HepG2 (cell line): ENCODE data around the gene MXI1. TPM values are rescaled to one million over a fixed set of nuclear protein-coding genes. Genes with fewer than 3 reads are reported as not detected.

Source experiments
- GABPB1 ChIP-seq: IDR thresholded peaks from 2 replicates; pipeline ENCODE4 v1.6.1; 2016; ENCODE audit warnings: mild to moderate bottlenecking, missing genetic modification reagents, moderate library complexity, missing compliant biosample characterization
- ISL2 ChIP-seq: sonication (generic); formaldehyde crosslinking; IDR thresholded peaks from 2 replicates; pipeline ENCODE4 v1.5.0; 2020; ENCODE audit warnings: missing genetic modification reagents
- KIAA2018 ChIP-seq: sonication (generic); formaldehyde crosslinking; IDR thresholded peaks from 2 replicates; pipeline ENCODE4 v1.5.0; 2020; ENCODE audit warnings: mild to moderate bottlenecking, missing genetic modification reagents, borderline replicate concordance
- PHF20 ChIP-seq: sonication (generic); formaldehyde crosslinking; IDR thresholded peaks from 2 replicates; pipeline ENCODE4 v1.5.0; 2020; ENCODE audit warnings: mild to moderate bottlenecking, missing genetic modification reagents
- PHF8 ChIP-seq: sonication (generic); formaldehyde crosslinking; IDR thresholded peaks from 2 replicates; pipeline ENCODE4 v1.5.0; 2020; ENCODE audit warnings: missing genetic modification reagents
- RELA ChIP-seq: sonication (generic); formaldehyde crosslinking; IDR thresholded peaks from 2 replicates; pipeline ENCODE4 v1.4.0; 2020; ENCODE audit warnings: missing genetic modification reagents
- RFX3 ChIP-seq: IDR thresholded peaks from 2 replicates; pipeline ENCODE4 v1.6.1; 2016; ENCODE audit warnings: missing biosample characterization, missing genetic modification reagents
- SRY ChIP-seq: sonication (generic); formaldehyde crosslinking; IDR thresholded peaks from 2 replicates; pipeline ENCODE4 v1.8.0; 2022; ENCODE audit warnings: mild to moderate bottlenecking, missing genetic modification reagents
- THRA ChIP-seq: sonication (generic); formaldehyde crosslinking; IDR thresholded peaks from 2 replicates; pipeline ENCODE4 v1.4.0; 2020; ENCODE audit warnings: missing genetic modification reagents, borderline replicate concordance
- ZNF20 ChIP-seq: sonication (generic); formaldehyde crosslinking; IDR thresholded peaks from 2 replicates; pipeline ENCODE4 v1.4.0; 2020; ENCODE audit warnings: mild to moderate bottlenecking, moderate library complexity, missing genetic modification reagents
- ZNF547 ChIP-seq: sonication (generic); formaldehyde crosslinking; IDR thresholded peaks from 2 replicates; pipeline ENCODE4 v1.5.1; 2020; ENCODE audit warnings: mild to moderate bottlenecking, missing genetic modification reagents
- ZNF652 ChIP-seq: IDR thresholded peaks from 2 replicates; pipeline ENCODE4 v1.6.1; 2016; ENCODE audit warnings: low read depth, borderline replicate concordance
- ZNF670 ChIP-seq: sonication (generic); formaldehyde crosslinking; IDR thresholded peaks from 2 replicates; pipeline ENCODE4 v1.8.0; 2022; ENCODE audit warnings: mild to moderate bottlenecking, missing genetic modification reagents, borderline replicate concordance
- ZNF773 ChIP-seq: sonication (generic); formaldehyde crosslinking; IDR thresholded peaks from 2 replicates; pipeline ENCODE4 v1.4.0; 2020; ENCODE audit warnings: missing genetic modification reagents, borderline replicate concordance
- ZNF891 ChIP-seq: sonication (generic); formaldehyde crosslinking; IDR thresholded peaks from 2 replicates; pipeline ENCODE4 v1.5.0; 2020; ENCODE audit warnings: mild to moderate bottlenecking, missing genetic modification reagents
- polyA plus RNA-seq, 8 experiments: library from polyadenylated mRNA; depleted of rRNA in 3 of 8; stranded (reverse) in 7 of 8; unstranded in 1 of 8; fragments of >200 nt; fragmentation: Illumina TruSeq in 4 of 8; extraction: Trizol in 4 of 8; gene quantifications; 2 replicates each; pipeline versions ENCODE4 v1.2.1 to v1.2.3, GENCODE V29; 2011 to 2016; ENCODE audit warnings: low read depth in 4 of 8, missing spikeins in 1 of 8, mixed read lengths in 1 of 8; ENCODE audit not compliant: insufficient read depth in 1 of 8
- total RNA-seq, 5 experiments: library from RNA; depleted of rRNA; stranded (reverse); fragments of >200 nt; fragmentation: Illumina TruSeq; extraction: Trizol; gene quantifications; 2 replicates each; pipeline ENCODE4 v1.2.3, GENCODE V29; 2016; ENCODE audit warnings: low read depth in 1 of 5
- TF ChIP-seq, protein P1 (sequence below): sonication (generic); formaldehyde crosslinking; IDR thresholded peaks from 2 replicates; pipeline ENCODE4 v1.8.0; 2022; ENCODE audit warnings: missing genetic modification reagents, mild to moderate bottlenecking, borderline replicate concordance
- TF ChIP-seq, protein P2 (sequence below): sonication (generic); formaldehyde crosslinking; IDR thresholded peaks from 2 replicates; pipeline ENCODE4 v1.4.0; 2020; ENCODE audit warnings: mild to moderate bottlenecking, missing genetic modification reagents, borderline replicate concordance

Gene MXI1
- total and polyA plus RNA-seq, 2 of the 13 experiments (the other 11 are each of a cell fraction or from before 2014, with no cell fraction given), result 6.6 to 22.0 TPM

DNA sequence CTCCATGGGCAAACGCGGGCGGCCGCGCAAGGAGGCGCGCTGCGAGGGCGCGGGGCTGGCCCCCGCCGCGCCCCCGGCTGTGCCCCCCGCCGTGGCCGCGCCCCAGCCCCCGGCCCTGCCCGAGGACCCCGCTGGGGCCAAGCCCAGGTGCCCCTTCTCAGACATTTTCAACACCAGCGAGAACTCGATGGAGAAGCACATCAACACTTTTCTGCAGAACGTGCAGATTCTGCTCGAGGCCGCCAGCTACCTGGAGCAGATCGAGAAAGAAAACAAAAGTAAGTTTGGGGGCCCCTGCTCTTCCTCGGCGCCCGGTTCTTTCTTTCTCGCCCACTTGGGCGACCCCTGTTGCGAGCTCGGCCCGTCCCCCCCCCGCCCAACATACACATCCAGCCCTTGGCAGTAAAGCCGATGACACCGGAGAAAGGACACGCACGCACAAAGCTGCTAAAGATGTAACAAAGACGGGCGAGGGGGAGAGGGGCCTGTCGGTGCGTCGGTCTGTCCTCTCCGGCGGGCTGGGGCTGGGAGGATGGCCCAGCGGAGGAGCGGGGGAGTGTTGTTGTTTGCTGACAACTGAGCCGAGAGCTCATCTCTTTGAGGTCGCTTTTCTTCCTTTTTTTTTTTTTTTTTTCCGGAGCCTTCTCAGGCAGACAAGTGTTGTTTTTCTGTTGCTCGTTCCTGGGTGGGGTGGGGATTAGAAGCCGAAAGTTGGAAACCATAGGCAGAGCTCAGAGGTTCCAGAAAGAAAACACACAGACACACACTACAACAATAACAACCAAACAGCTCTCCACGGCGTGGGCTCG is 604 bp downstream of the MXI1 start (continued):
- TF ChIP-seq, protein P1, sequence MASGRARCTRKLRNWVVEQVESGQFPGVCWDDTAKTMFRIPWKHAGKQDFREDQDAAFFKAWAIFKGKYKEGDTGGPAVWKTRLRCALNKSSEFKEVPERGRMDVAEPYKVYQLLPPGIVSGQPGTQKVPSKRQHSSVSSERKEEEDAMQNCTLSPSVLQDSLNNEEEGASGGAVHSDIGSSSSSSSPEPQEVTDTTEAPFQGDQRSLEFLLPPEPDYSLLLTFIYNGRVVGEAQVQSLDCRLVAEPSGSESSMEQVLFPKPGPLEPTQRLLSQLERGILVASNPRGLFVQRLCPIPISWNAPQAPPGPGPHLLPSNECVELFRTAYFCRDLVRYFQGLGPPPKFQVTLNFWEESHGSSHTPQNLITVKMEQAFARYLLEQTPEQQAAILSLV (CRISPR knock-in tag), result no peak
- TF ChIP-seq ZNF891 (CRISPR knock-in tag) (0 out of 2 replicates have a peak, but pooled peaks have one; percentile 25), RFX3 (no peak), RELA (CRISPR knock-in tag) (no peak), ZNF652 (CRISPR knock-in tag) (no peak), PHF8 (CRISPR knock-in tag) (0 out of 2 replicates have a peak, but pooled peaks have one; percentile 9), ZNF773 (CRISPR knock-in tag) (no peak), ZNF670 (no peak), ISL2 (no peak), THRA (CRISPR knock-in tag) (no peak), PHF20 (CRISPR knock-in tag) (peak; percentile 4; the same call in 1 of the 2 replicates), GABPB1 (CRISPR knock-in tag) (no peak), ZNF547 (CRISPR knock-in tag) (0 out of 2 replicates have a peak, but pooled peaks have one; percentile 4), KIAA2018 (no peak), ZNF20 (CRISPR knock-in tag) (no peak), SRY (CRISPR knock-in tag) (peak; percentile 57; the same call in 1 of the 2 replicates)
- TF ChIP-seq, protein P2, sequence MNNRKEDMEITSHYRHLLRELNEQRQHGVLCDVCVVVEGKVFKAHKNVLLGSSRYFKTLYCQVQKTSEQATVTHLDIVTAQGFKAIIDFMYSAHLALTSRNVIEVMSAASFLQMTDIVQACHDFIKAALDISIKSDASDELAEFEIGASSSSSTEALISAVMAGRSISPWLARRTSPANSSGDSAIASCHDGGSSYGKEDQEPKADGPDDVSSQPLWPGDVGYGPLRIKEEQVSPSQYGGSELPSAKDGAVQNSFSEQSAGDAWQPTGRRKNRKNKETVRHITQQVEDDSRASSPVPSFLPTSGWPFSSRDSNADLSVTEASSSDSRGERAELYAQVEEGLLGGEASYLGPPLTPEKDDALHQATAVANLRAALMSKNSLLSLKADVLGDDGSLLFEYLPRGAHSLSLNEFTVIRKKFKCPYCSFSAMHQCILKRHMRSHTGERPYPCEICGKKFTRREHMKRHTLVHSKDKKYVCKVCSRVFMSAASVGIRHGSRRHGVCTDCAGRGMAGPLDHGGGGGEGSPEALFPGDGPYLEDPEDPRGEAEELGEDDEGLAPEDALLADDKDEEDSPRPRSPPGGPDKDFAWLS (CRISPR knock-in tag), result no peak
